Measurements from ENCODE around the gene SSMEM1.

DNA sequence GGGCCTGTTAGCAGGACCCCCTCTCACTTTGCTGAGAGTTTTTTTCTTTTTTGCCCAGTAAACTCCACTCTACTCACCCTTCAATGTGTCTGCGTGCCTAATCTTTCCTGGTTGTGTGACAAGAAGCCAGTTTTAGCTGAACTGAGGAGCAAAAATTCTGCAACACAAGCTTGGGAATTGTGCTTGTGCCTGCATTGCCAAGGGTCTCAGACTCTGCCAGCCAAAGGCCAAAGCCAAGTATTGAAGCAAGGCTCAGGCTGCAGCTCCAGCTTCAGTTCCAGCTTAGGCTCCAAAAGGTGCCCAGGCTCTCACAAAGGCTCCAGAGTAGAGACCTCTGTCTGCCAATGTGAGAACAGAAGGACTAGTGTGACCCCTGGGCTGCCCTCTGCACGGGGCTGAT, 54.8 kb downstream of the SSMEM1 start:
- TF ChIP-seq, protein P1, sequence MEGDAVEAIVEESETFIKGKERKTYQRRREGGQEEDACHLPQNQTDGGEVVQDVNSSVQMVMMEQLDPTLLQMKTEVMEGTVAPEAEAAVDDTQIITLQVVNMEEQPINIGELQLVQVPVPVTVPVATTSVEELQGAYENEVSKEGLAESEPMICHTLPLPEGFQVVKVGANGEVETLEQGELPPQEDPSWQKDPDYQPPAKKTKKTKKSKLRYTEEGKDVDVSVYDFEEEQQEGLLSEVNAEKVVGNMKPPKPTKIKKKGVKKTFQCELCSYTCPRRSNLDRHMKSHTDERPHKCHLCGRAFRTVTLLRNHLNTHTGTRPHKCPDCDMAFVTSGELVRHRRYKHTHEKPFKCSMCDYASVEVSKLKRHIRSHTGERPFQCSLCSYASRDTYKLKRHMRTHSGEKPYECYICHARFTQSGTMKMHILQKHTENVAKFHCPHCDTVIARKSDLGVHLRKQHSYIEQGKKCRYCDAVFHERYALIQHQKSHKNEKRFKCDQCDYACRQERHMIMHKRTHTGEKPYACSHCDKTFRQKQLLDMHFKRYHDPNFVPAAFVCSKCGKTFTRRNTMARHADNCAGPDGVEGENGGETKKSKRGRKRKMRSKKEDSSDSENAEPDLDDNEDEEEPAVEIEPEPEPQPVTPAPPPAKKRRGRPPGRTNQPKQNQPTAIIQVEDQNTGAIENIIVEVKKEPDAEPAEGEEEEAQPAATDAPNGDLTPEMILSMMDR (IDR thresholded peaks at IDR 0.05; ENCODE audit: low read depth, low read length): no peak
- no peak for TF ChIP-seq EZH2phosphoT487 (IDR thresholded peaks at IDR 0.05; ENCODE audit: low read depth)
